Kidney capillary endothelial cell (primary cell): ENCODE measurements around the gene ANKRD65.
"Not testable (repeated sequence)": the region's sequence is repeated elsewhere in the genome, so short reads cannot be mapped to it uniquely, and the experiment has no call there.

Source experiments
- DNase-seq: peaks from one replicate; pipeline ENCODE4 v3.0.0-alpha.2; 2018; ENCODE audit warnings: low spot score

Gene ANKRD65

GRCh38 chr1:1370094-1370493 lies 51.0 kb downstream of the ANKRD65 start:
- not testable (repeated sequence) for DNase-seq
